Spinal cord (tissue), 10 donors: ENCODE measurements around the gene MON2. TPM values are rescaled to one million over a fixed set of nuclear protein-coding genes. Genes with fewer than 3 reads are reported as not detected.

Source experiments
- DNase-seq, 6 donors: peaks; one replicate each; pipeline versions ENCODE4 v3.0.0 to v3.0.0-alpha.2; 2013 to 2015; ENCODE audit warnings: low spot score in 6 of 6, low read depth in 4 of 6
- H3K27ac ChIP-seq: one replicate; pipeline ENCODE4 v1.5.1; 2013; ENCODE audit warnings: low read depth, low read length, control low read depth
- H3K27me3 ChIP-seq: one replicate; pipeline ENCODE4 v1.6.1; 2013; ENCODE audit warnings: low read length; ENCODE audit not compliant: control insufficient read depth, insufficient read depth
- H3K36me3 ChIP-seq: one replicate; pipeline ENCODE4 v1.6.1; 2013; ENCODE audit warnings: low read length; ENCODE audit not compliant: control insufficient read depth, insufficient read depth
- H3K4me1 ChIP-seq: one replicate; pipeline ENCODE4 v1.6.1; 2013; ENCODE audit warnings: low read length; ENCODE audit not compliant: control insufficient read depth, insufficient read depth
- H3K4me3 ChIP-seq: one replicate; pipeline ENCODE4 v1.5.1; 2013; ENCODE audit warnings: low read depth, low read length, control low read depth
- H3K9me3 ChIP-seq: one replicate; pipeline ENCODE4 v1.6.1; 2013; ENCODE audit warnings: low read length; ENCODE audit not compliant: control insufficient read depth, insufficient read depth
- WGBS: methylation state at CpG from one replicate; pipeline ENCODE4 v1.1.5; 2013; ENCODE audit warnings: missing lambda C conversion rate; ENCODE audit not compliant: insufficient coverage; 5-methylcytosine and 5-hydroxymethylcytosine counted together
- polyA plus RNA-seq, 2 donors: library from polyadenylated mRNA; unstranded; fragments of 120-200 nt; gene quantifications; one replicate each; pipeline ENCODE4 v1.2.1, GENCODE V29; 2013; ENCODE audit not compliant: insufficient read length in 2 of 2
- total RNA-seq, 2 donors: library from RNA; depleted of rRNA in 1 of 2; stranded (reverse); fragments of 120-200 nt in 1 of 2; fragments of >200 nt in 1 of 2; gene quantifications; one replicate each; pipeline versions ENCODE4 v1.2.3 to v1.2.4, GENCODE V29; 2013 to 2014
- donor health status: healthy.

Gene MON2
- total and polyA plus RNA-seq, 4 donors, result 42.9 to 130 (median 45.8) TPM

- no peaks in the 10 kb centered on the region for H3K9me3 ChIP-seq
- under 1% methylated on average over 65 of the region's 66 CpGs for WGBS
- no peaks in the 10 kb centered on the region for H3K27me3 ChIP-seq
- H3K27ac ChIP-seq, result peak overlapping the region; percentile 100
- peak; percentile 88 to 98 (median 90) for DNase-seq
- H3K36me3 ChIP-seq, result no peaks in the 10 kb centered on the region
- H3K4me3 ChIP-seq, result peak overlapping the region; percentile 98
- H3K4me1 ChIP-seq, result peaks cover 3% of the 10 kb centered on the region
Measured at GRCh38 chr12:62602255-62603060, 135.8 kb downstream of the MON2 start.

GRCh38 chr12:62603061-62603810 is 136.6 kb downstream of the MON2 start:
- Histone ChIP-seq H3K4me1 (peaks cover 3% of the 10 kb centered on the region), H3K9me3 (no peaks in the 10 kb centered on the region), H3K27me3 (no peaks in the 10 kb centered on the region), H3K27ac (peak overlapping the region; percentile 100), H3K4me3 (peak overlapping the region; percentile 98), H3K36me3 (no peaks in the 10 kb centered on the region)
- WGBS, result under 1% methylated on average over 94 of the region's 94 CpGs
- peak; percentile 64 to 96 (median 71) for DNase-seq

GRCh38 chr12:62603811-62604098 is 137.1 kb downstream of the MON2 start:
- Histone ChIP-seq H3K27ac (peak overlapping the region; percentile 100), H3K36me3 (no peaks in the 10 kb centered on the region), H3K9me3 (no peaks in the 10 kb centered on the region), H3K4me1 (peaks cover 3% of the 10 kb centered on the region), H3K4me3 (peak overlapping the region; percentile 98), H3K27me3 (no peaks in the 10 kb centered on the region)
- peak in 1 of 6 donors; percentile 30 for DNase-seq
- WGBS, result 0% methylated on average over 11 of the region's 14 CpGs

- Histone ChIP-seq H3K9me3 (no peaks in the 10 kb centered on the region), H3K27ac (peak overlapping the region; percentile 100), H3K4me1 (peaks cover 3% of the 10 kb centered on the region), H3K36me3 (no peaks in the 10 kb centered on the region), H3K27me3 (no peaks in the 10 kb centered on the region), H3K4me3 (peak overlapping the region; percentile 98)
- DNase-seq, result peak in 1 of 6 donors; percentile 30
- no CpG with 5 or more reads among the region's 1 CpG for WGBS
Measured at GRCh38 chr12:62604373-62604772, 137.7 kb downstream of the MON2 start.

- Histone ChIP-seq H3K27ac (peak overlapping the region; percentile 100), H3K4me1 (peaks cover 3% of the 10 kb centered on the region), H3K27me3 (no peaks in the 10 kb centered on the region), H3K9me3 (no peaks in the 10 kb centered on the region), H3K4me3 (peak overlapping the region; percentile 98), H3K36me3 (no peaks in the 10 kb centered on the region)
- 33% methylated on average over 1 of the region's 4 CpGs for WGBS
- DNase-seq, result peak in 2 of 6 donors; percentile 44 to 65
Measured at GRCh38 chr12:62604871-62605270, 138.2 kb downstream of the MON2 start.

DNA sequence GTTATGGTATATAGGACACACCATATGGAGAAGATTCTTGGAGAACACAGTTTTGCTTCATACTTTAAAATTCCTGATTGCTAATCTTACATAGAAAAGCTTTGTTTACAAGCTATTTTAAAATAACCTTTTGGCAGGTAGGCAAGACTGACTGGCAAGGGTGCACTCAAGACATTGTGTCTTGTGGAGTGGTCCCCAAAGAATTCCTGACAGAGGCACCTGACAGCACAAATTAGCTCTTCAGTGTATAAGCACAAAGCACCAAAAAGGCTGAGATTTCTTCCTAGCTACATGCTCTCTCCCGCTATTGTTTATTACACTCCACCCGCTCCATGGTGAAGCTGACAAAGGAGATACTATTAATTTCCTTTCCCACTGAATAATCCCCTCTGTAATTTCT is 139.4 kb downstream of the MON2 start:
- no peak overlapping the region for H3K27ac ChIP-seq
- H3K4me3 ChIP-seq, result no peak overlapping the region
- peak in 1 of 6 donors; percentile 57 for DNase-seq
- no peaks in the 10 kb centered on the region for H3K36me3 ChIP-seq
- 18% methylated on average over 2 of the region's 2 CpGs for WGBS
- H3K4me1 ChIP-seq, result peaks cover 3% of the 10 kb centered on the region
- no peaks in the 10 kb centered on the region for H3K9me3 ChIP-seq
- H3K27me3 ChIP-seq, result no peaks in the 10 kb centered on the region

- Histone ChIP-seq H3K27me3 (no peaks in the 10 kb centered on the region), H3K4me3 (no peak overlapping the region), H3K4me1 (peaks cover 3% of the 10 kb centered on the region), H3K27ac (no peak overlapping the region), H3K9me3 (no peaks in the 10 kb centered on the region), H3K36me3 (no peaks in the 10 kb centered on the region)
- 90% methylated on average over 1 of the region's 1 CpG for WGBS
- DNase-seq, result no peak
Measured at GRCh38 chr12:62606654-62607053, 140.0 kb downstream of the MON2 start.

DNA sequence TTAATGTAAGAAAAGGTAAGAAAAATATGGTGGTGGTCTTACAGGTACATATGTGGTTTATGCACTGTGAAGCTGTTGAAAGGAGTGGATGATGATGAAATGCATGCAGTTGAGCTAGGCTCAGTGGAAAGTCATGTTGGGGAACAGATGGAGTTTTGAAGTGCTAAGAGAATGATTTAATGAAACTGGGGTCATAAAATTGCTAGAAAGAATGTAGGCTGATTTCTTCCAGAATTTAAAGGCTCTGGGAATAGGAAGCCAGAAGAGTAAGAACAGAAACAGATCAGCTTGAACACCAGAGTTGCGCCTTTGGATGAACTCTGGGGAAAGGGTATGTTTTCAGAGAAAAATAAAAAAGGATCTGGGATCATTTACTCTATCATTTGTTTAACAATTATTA is 146.5 kb downstream of the MON2 start:
- H3K4me3 ChIP-seq, result no peak overlapping the region
- WGBS, result no CpG with 5 or more reads among the region's 1 CpG
- H3K27me3 ChIP-seq, result no peaks in the 10 kb centered on the region
- H3K36me3 ChIP-seq, result peaks cover 3% of the 10 kb centered on the region
- no peaks in the 10 kb centered on the region for H3K4me1 ChIP-seq
- DNase-seq, result no peak
- no peaks in the 10 kb centered on the region for H3K9me3 ChIP-seq
- H3K27ac ChIP-seq, result no peak overlapping the region

DNA sequence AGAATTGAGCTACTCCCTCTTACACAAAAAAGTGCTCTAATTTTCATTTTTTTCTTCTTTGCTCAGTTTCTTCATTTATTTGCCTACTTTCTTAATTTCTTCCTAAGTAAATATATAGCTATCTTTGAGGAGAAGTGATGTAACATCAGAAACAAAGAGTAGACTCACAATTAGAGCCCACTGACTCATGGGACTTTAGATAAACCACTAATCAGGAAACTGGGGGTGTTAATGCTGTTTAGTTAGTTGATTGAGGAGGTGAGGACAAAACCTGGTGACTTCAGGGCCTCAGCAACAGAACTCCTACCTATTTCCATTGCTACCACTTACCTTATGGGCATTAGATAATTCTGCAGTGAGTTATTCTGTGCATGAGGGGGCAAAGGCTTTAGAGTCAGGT is 151.7 kb downstream of the MON2 start:
- H3K36me3 ChIP-seq, result peaks cover 3% of the 10 kb centered on the region
- H3K27ac ChIP-seq, result no peak overlapping the region
- no peak overlapping the region for H3K4me3 ChIP-seq
- H3K27me3 ChIP-seq, result no peaks in the 10 kb centered on the region
- DNase-seq, result no peak
- no peaks in the 10 kb centered on the region for H3K4me1 ChIP-seq
- no peaks in the 10 kb centered on the region for H3K9me3 ChIP-seq

DNA sequence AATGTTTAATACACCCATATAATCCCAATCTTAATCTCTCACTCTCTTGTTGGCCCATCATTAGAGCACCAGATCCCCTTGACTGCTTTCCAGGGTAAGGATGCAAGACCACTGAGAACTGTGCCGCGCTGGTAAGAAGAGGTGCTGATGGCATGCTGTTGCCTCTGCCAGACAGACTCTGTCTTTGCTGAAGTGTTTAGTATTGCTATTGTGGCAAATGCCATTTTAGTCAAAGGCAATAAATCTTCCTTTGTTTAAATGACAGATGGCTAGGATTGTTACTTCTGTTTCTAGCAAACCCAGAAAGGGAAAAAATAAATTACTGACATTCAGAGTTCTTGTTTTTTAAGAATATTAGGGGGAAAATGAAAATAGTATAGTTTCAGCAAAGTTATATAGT is 152.3 kb downstream of the MON2 start:
- Histone ChIP-seq H3K4me3 (no peak overlapping the region), H3K27me3 (no peaks in the 10 kb centered on the region), H3K4me1 (no peaks in the 10 kb centered on the region), H3K9me3 (no peaks in the 10 kb centered on the region), H3K36me3 (peaks cover 3% of the 10 kb centered on the region), H3K27ac (no peak overlapping the region)
- DNase-seq, result peak in 2 of 6 donors; percentile 21 to 52
- no CpG with 5 or more reads among the region's 2 CpGs for WGBS
